ENCODE data around the gene PADI1. TPM values are rescaled to one million over a fixed set of nuclear protein-coding genes. Genes with fewer than 3 reads are reported as not detected.

The PADI1 gene
- total RNA-seq, 1 donor from 2014 or later, result not detected

GRCh38 chr1:17287130-17287776 is 82.3 kb downstream of the PADI1 start:
- no peaks in the 10 kb centered on the region for H3K9me3 Mint-ChIP-seq
- peaks cover 7% of the 10 kb centered on the region for H3K27me3 Mint-ChIP-seq (ENCODE audit: insufficient read depth)
- H3K27ac Mint-ChIP-seq, result no peak overlapping the region
- H3K4me3 Mint-ChIP-seq, result no peak overlapping the region
- no peaks in the 10 kb centered on the region for H3K36me3 Mint-ChIP-seq (ENCODE audit: low read depth)
- no peak for DNase-seq (ENCODE audit: low spot score)
- H3K4me1 Mint-ChIP-seq (ENCODE audit: low read depth), result no peaks in the 10 kb centered on the region
- intact Hi-C loops (cut with micrococcal nuclease), result no loop called here

- DNase-seq (ENCODE audit: low spot score), result no peak
- H3K4me1 Mint-ChIP-seq (ENCODE audit: low read depth), result no peaks in the 10 kb centered on the region
- no peak overlapping the region for H3K27ac Mint-ChIP-seq
- H3K9me3 Mint-ChIP-seq, result no peaks in the 10 kb centered on the region
- no peak overlapping the region for H3K4me3 Mint-ChIP-seq
- no peaks in the 10 kb centered on the region for H3K36me3 Mint-ChIP-seq (ENCODE audit: low read depth)
- intact Hi-C loops (cut with micrococcal nuclease), result no loop called here
- H3K27me3 Mint-ChIP-seq (ENCODE audit: insufficient read depth), result peaks cover 7% of the 10 kb centered on the region
These were observed 84.8 kb downstream of the PADI1 start for GRCh38 chr1:17289721-17290120.

GRCh38 chr1:17290553-17290952 is 85.6 kb downstream of the PADI1 start:
- no peak overlapping the region for H3K4me3 Mint-ChIP-seq
- intact Hi-C loops (cut with micrococcal nuclease), result no loop called here
- H3K27me3 Mint-ChIP-seq (ENCODE audit: insufficient read depth), result peaks cover 7% of the 10 kb centered on the region
- H3K27ac Mint-ChIP-seq, result no peak overlapping the region
- DNase-seq (ENCODE audit: low spot score), result no peak
- no peaks in the 10 kb centered on the region for H3K9me3 Mint-ChIP-seq
- no peaks in the 10 kb centered on the region for H3K36me3 Mint-ChIP-seq (ENCODE audit: low read depth)
- no peaks in the 10 kb centered on the region for H3K4me1 Mint-ChIP-seq (ENCODE audit: low read depth)

GRCh38 chr1:17292299-17293160 is 87.6 kb downstream of the PADI1 start:
- Mint-ChIP-seq H3K9me3 (no peaks in the 10 kb centered on the region), H3K27ac (no peak overlapping the region), H3K36me3 (ENCODE audit: low read depth) (no peaks in the 10 kb centered on the region), H3K27me3 (ENCODE audit: insufficient read depth) (peaks cover 7% of the 10 kb centered on the region), H3K4me3 (no peak overlapping the region), H3K4me1 (ENCODE audit: low read depth) (no peaks in the 10 kb centered on the region)
- intact Hi-C loops (cut with micrococcal nuclease), result no loop called here
- DNase-seq (ENCODE audit: low spot score), result no peak

GRCh38 chr1:17293681-17294425 is 88.9 kb downstream of the PADI1 start:
- peaks cover 7% of the 10 kb centered on the region for H3K27me3 Mint-ChIP-seq (ENCODE audit: insufficient read depth)
- intact Hi-C loops (cut with micrococcal nuclease), result no loop called here
- H3K27ac Mint-ChIP-seq, result no peak overlapping the region
- H3K9me3 Mint-ChIP-seq, result no peaks in the 10 kb centered on the region
- DNase-seq (ENCODE audit: low spot score), result no peak
- no peaks in the 10 kb centered on the region for H3K36me3 Mint-ChIP-seq (ENCODE audit: low read depth)
- H3K4me1 Mint-ChIP-seq (ENCODE audit: low read depth), result no peaks in the 10 kb centered on the region
- H3K4me3 Mint-ChIP-seq, result no peak overlapping the region

GRCh38 chr1:17295292-17295691 is 90.4 kb downstream of the PADI1 start:
- no peaks in the 10 kb centered on the region for H3K9me3 Mint-ChIP-seq
- no peaks in the 10 kb centered on the region for H3K4me1 Mint-ChIP-seq (ENCODE audit: low read depth)
- H3K27ac Mint-ChIP-seq, result no peak overlapping the region
- H3K36me3 Mint-ChIP-seq (ENCODE audit: low read depth), result no peaks in the 10 kb centered on the region
- no peak for DNase-seq (ENCODE audit: low spot score)
- intact Hi-C loops (cut with micrococcal nuclease), result no loop called here
- peaks cover 7% of the 10 kb centered on the region for H3K27me3 Mint-ChIP-seq (ENCODE audit: insufficient read depth)
- H3K4me3 Mint-ChIP-seq, result no peak overlapping the region

Other genes starting within 250 kb of the PADI1 start
- not detected in 2 replicates for gene MFAP2, start 224.5 kb upstream of the PADI1 start, total RNA-seq
- gene ATP13A2, start 193.2 kb upstream of the PADI1 start, total RNA-seq, result 48.3 and 56.4 TPM in 2 replicates
- gene SDHB, start 151.1 kb upstream of the PADI1 start, total RNA-seq, result 131 and 137 TPM in 2 replicates
- 0.07 TPM in 1 of 2 replicates, not detected in the other for gene PADI2, start 85.7 kb upstream of the PADI1 start, total RNA-seq
- gene PADI3, start 44.0 kb downstream of the PADI1 start, total RNA-seq, result not detected in 2 replicates
- 0.17 TPM in 1 of 2 replicates, not detected in the other for gene PADI4, start 103.1 kb downstream of the PADI1 start, total RNA-seq
- not detected in 2 replicates for gene PADI6, start 167.1 kb downstream of the PADI1 start, total RNA-seq
- gene RCC2, start 234.5 kb downstream of the PADI1 start, total RNA-seq, result 238 and 246 TPM in 2 replicates